Measurements from ENCODE around the gene ITIH4. TPM values are rescaled to one million over a fixed set of nuclear protein-coding genes. Genes with fewer than 3 reads are reported as not detected.
A peak's percentile ranks its signal among the peaks of the same experiment; 100 is the strongest.

The ITIH4 gene
- total and polyA plus RNA-seq, 2 experiments from 2014 or later = 55.9 to 91.3 TPM

- no peaks in the 10 kb centered on the region for H3K27me3 ChIP-seq
- H3K9me2 ChIP-seq (replicated peaks; ENCODE audit: insufficient read depth) = no peaks in the 10 kb centered on the region
- no peak overlapping the region for H2AFZ ChIP-seq
- DNase-seq (ENCODE audit: low spot score) = peak; percentile 59
- TF ChIP-seq, protein P1, sequence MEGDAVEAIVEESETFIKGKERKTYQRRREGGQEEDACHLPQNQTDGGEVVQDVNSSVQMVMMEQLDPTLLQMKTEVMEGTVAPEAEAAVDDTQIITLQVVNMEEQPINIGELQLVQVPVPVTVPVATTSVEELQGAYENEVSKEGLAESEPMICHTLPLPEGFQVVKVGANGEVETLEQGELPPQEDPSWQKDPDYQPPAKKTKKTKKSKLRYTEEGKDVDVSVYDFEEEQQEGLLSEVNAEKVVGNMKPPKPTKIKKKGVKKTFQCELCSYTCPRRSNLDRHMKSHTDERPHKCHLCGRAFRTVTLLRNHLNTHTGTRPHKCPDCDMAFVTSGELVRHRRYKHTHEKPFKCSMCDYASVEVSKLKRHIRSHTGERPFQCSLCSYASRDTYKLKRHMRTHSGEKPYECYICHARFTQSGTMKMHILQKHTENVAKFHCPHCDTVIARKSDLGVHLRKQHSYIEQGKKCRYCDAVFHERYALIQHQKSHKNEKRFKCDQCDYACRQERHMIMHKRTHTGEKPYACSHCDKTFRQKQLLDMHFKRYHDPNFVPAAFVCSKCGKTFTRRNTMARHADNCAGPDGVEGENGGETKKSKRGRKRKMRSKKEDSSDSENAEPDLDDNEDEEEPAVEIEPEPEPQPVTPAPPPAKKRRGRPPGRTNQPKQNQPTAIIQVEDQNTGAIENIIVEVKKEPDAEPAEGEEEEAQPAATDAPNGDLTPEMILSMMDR (IDR thresholded peaks at IDR 0.05; ENCODE audit: poor library complexity) = no peak
- TF ChIP-seq EZH2phosphoT487 (IDR thresholded peaks at IDR 0.05; ENCODE audit: low read depth, severe bottlenecking, unreplicated experiment) (no peak), EZH2 (IDR thresholded peaks at IDR 0.05; ENCODE audit: borderline replicate concordance) (no peak)
- 43% methylated on average over 6 of the region's 6 CpGs for WGBS (ENCODE audit: low lambda C conversion rate, missing lambda C conversion rate)
- H3K27ac ChIP-seq = peak overlapping the region; percentile 2
- H3K4me2 ChIP-seq = no peak overlapping the region
- H3K9me3 ChIP-seq (ENCODE audit: low read depth) = no peaks in the 10 kb centered on the region
- no peaks in the 10 kb centered on the region for H3K79me2 ChIP-seq
- H3K36me3 ChIP-seq (replicated peaks; ENCODE audit: insufficient read depth, low read depth) = no peaks in the 10 kb centered on the region
- no peaks in the 10 kb centered on the region for H3K4me1 ChIP-seq (ENCODE audit: insufficient read depth)
- H3K4me3 ChIP-seq = no peak overlapping the region
- H4K20me1 ChIP-seq (ENCODE audit: insufficient read depth, poor library complexity, severe bottlenecking) = no peaks in the 10 kb centered on the region
Measured at GRCh38 chr3:52845157-52845556, 14.7 kb upstream of the ITIH4 start.

DNA sequence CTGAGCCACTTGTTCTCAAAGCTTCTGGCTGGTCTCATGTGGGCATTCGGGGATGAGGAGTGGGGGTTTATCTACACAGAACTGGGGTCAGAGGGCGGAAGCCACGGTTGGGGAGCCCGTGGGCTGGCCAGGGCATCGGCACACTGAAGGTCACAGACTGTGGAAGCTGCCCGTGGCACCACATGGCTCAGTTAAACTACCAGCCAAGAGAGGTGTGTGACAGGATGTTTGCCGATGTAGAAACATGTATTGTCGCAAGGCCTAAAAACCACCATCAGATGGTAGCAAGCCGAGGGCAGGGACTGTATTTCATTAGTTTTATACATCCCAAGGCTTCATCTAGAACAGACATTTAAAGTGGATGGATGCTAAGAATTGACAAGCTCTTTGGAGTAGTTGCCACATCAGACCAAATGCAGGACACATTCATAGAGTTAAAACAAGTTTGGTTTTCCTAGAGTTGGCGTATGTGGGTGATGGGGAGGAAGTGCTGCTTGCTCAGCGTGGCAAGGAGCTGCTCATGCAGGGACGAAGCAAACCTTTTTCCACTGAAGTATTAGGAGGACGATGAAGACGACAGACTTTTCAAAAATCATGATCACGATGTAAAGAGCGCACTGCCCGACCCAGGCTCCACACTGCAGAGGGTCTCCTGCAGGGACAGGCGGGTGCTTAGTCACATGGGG is 14.0 kb upstream of the ITIH4 start:
- no peaks in the 10 kb centered on the region for H3K9me2 ChIP-seq (replicated peaks; ENCODE audit: insufficient read depth)
- H3K4me1 ChIP-seq (ENCODE audit: insufficient read depth) = no peaks in the 10 kb centered on the region
- no peaks in the 10 kb centered on the region for H3K9me3 ChIP-seq (ENCODE audit: low read depth)
- TF ChIP-seq, protein P1 (IDR thresholded peaks at IDR 0.05; ENCODE audit: poor library complexity) = no peak
- no peak for TF ChIP-seq EZH2phosphoT487 (IDR thresholded peaks at IDR 0.05; ENCODE audit: low read depth, severe bottlenecking, unreplicated experiment)
- TF ChIP-seq EZH2 (IDR thresholded peaks at IDR 0.05; ENCODE audit: borderline replicate concordance) = no peak
- H4K20me1 ChIP-seq (ENCODE audit: insufficient read depth, poor library complexity, severe bottlenecking) = no peaks in the 10 kb centered on the region
- H3K4me2 ChIP-seq = no peak overlapping the region
- H2AFZ ChIP-seq = no peak overlapping the region
- peak overlapping the region; percentile 2 for H3K27ac ChIP-seq
- no peak for DNase-seq (ENCODE audit: low spot score)
- no peak overlapping the region for H3K4me3 ChIP-seq
- H3K79me2 ChIP-seq = no peaks in the 10 kb centered on the region
- no peaks in the 10 kb centered on the region for H3K27me3 ChIP-seq
- H3K36me3 ChIP-seq (replicated peaks; ENCODE audit: insufficient read depth, low read depth) = no peaks in the 10 kb centered on the region
- WGBS (ENCODE audit: low lambda C conversion rate, missing lambda C conversion rate) = 95% methylated on average over 18 of the region's 18 CpGs

- Histone ChIP-seq H3K79me2 (no peaks in the 10 kb centered on the region), H3K4me1 (ENCODE audit: insufficient read depth) (no peaks in the 10 kb centered on the region), H3K27ac (no peak overlapping the region), H3K36me3 (replicated peaks; ENCODE audit: insufficient read depth, low read depth) (no peaks in the 10 kb centered on the region), H2AFZ (no peak overlapping the region), H3K9me2 (replicated peaks; ENCODE audit: insufficient read depth) (no peaks in the 10 kb centered on the region), H3K27me3 (no peaks in the 10 kb centered on the region), H3K4me2 (no peak overlapping the region), H3K9me3 (ENCODE audit: low read depth) (no peaks in the 10 kb centered on the region), H4K20me1 (ENCODE audit: insufficient read depth, poor library complexity, severe bottlenecking) (no peaks in the 10 kb centered on the region), H3K4me3 (no peak overlapping the region)
- no peak for TF ChIP-seq EZH2 (IDR thresholded peaks at IDR 0.05; ENCODE audit: borderline replicate concordance)
- TF ChIP-seq EZH2phosphoT487 (IDR thresholded peaks at IDR 0.05; ENCODE audit: low read depth, severe bottlenecking, unreplicated experiment) = no peak
- TF ChIP-seq, protein P1 (IDR thresholded peaks at IDR 0.05; ENCODE audit: poor library complexity) = no peak
- DNase-seq (ENCODE audit: low spot score) = no peak
- 93% methylated on average over 2 of the region's 2 CpGs for WGBS (ENCODE audit: low lambda C conversion rate, missing lambda C conversion rate)
Measured at GRCh38 chr3:52843881-52844280, 13.4 kb upstream of the ITIH4 start.
